Glutamatergic neuron (in vitro differentiated cells): Measurements from ENCODE around the gene PIP5K1B. TPM values are rescaled to one million over a fixed set of nuclear protein-coding genes. Genes with fewer than 3 reads are reported as not detected.

Experiments
- DNase-seq: peaks from one replicate; pipeline ENCODE4 v3.0.0; 2022
- H3K27ac Mint-ChIP-seq: one replicate; pipeline ENCODE4 v1.8.0; 2020; ENCODE audit warnings: mild to moderate bottlenecking, mixed read lengths, inconsistent platforms; ENCODE audit not compliant: unreplicated experiment
- H3K27me3 Mint-ChIP-seq: one replicate; pipeline ENCODE4 v1.8.0; 2020; ENCODE audit warnings: mild to moderate bottlenecking, moderate library complexity, mixed read lengths, inconsistent platforms; ENCODE audit not compliant: unreplicated experiment
- H3K36me3 Mint-ChIP-seq: one replicate; pipeline ENCODE4 v1.8.0; 2020; ENCODE audit warnings: mild to moderate bottlenecking, mixed read lengths, inconsistent platforms; ENCODE audit not compliant: unreplicated experiment
- H3K4me1 Mint-ChIP-seq: one replicate; pipeline ENCODE4 v1.8.0; 2020; ENCODE audit warnings: mild to moderate bottlenecking, low read depth, mixed read lengths, inconsistent platforms; ENCODE audit not compliant: unreplicated experiment
- H3K4me3 Mint-ChIP-seq: one replicate; pipeline ENCODE4 v1.8.0; 2020; ENCODE audit warnings: mild to moderate bottlenecking, mixed read lengths, inconsistent platforms; ENCODE audit not compliant: unreplicated experiment
- H3K9me3 Mint-ChIP-seq: one replicate; pipeline ENCODE4 v1.8.0; 2020; ENCODE audit warnings: mild to moderate bottlenecking, moderate library complexity, mixed read lengths, inconsistent platforms; ENCODE audit not compliant: unreplicated experiment
- CTCF ChIP-seq: fragments of 200-600 bp; sonication (generic); IDR thresholded peaks from one replicate; pipeline ENCODE4 v1.5.0; 2021; ENCODE audit not compliant: partially characterized antibody, unreplicated experiment
- total RNA-seq: library from RNA; stranded (reverse); fragmentation: NEBNext Ultra II Directional; extraction: Animal tissue kit (Norgen Biotek cat#: 25700); gene quantifications from one replicate; pipeline ENCODE4 v1.2.1, GENCODE V29; 2021; ENCODE audit not compliant: unreplicated experiment

The PIP5K1B gene
- total RNA-seq, 1 donor from 2014 or later: 0.27 TPM

- TF ChIP-seq CTCF: no peak
- Mint-ChIP-seq H3K27ac (no peak overlapping the region), H3K9me3 (peaks cover 1% of the 10 kb centered on the region), H3K27me3 (peaks cover 2% of the 10 kb centered on the region), H3K4me3 (no peak overlapping the region), H3K36me3 (no peaks in the 10 kb centered on the region), H3K4me1 (no peaks in the 10 kb centered on the region)
- DNase-seq: no peak
These were observed 308.3 kb downstream of the PIP5K1B start for GRCh38 chr9:69013382-69013727.

GRCh38 chr9:69014013-69014412 is 309.0 kb downstream of the PIP5K1B start, which contains the start of gene PRKACG:
PRKACG (minus strand) TSS chr9:69014113; CDS start chr9:69014092, 21 bp downstream.
- H3K36me3 Mint-ChIP-seq: no peaks in the 10 kb centered on the region
- no peak for TF ChIP-seq CTCF
- no peaks in the 10 kb centered on the region for H3K4me1 Mint-ChIP-seq
- no peak within 1 kb of the TSS for H3K4me3 Mint-ChIP-seq
- H3K9me3 Mint-ChIP-seq: peaks cover 1% of the 10 kb centered on the region
- H3K27me3 Mint-ChIP-seq: peaks cover 2% of the 10 kb centered on the region
- H3K27ac Mint-ChIP-seq: no peak within 1 kb of the TSS
- DNase-seq: no peak

GRCh38 chr9:69016191-69017096 is 311.4 kb downstream of the PIP5K1B start:
- Mint-ChIP-seq H3K4me3 (no peak overlapping the region), H3K27ac (no peak overlapping the region), H3K9me3 (peaks cover 1% of the 10 kb centered on the region), H3K4me1 (peaks cover 2% of the 10 kb centered on the region), H3K36me3 (no peaks in the 10 kb centered on the region), H3K27me3 (peaks cover 2% of the 10 kb centered on the region)
- no peak for TF ChIP-seq CTCF
- no peak for DNase-seq

DNA sequence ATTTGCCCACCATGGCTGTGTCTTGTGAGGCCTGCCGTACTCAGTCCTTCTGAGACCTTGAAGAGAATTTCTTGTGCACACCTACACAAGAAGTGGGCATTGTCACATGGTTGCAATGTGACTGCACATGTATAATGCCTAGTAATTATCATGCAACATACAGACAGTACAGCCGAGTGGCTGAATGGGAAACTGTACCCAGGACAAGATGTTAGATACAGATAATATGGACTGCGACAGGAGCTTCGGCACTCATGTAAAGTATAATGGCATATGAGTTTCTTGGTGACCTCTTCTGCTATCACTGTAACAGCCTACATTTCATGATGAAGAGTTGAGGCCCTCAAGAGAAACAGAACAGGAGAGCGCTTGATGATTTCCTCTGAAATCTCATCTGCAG is 313.7 kb downstream of the PIP5K1B start:
- Mint-ChIP-seq H3K9me3 (peaks cover 1% of the 10 kb centered on the region), H3K4me1 (peaks cover 2% of the 10 kb centered on the region), H3K27me3 (peaks cover 2% of the 10 kb centered on the region), H3K27ac (no peak overlapping the region), H3K36me3 (no peaks in the 10 kb centered on the region), H3K4me3 (no peak overlapping the region)
- no peak for TF ChIP-seq CTCF
- DNase-seq: no peak

DNA sequence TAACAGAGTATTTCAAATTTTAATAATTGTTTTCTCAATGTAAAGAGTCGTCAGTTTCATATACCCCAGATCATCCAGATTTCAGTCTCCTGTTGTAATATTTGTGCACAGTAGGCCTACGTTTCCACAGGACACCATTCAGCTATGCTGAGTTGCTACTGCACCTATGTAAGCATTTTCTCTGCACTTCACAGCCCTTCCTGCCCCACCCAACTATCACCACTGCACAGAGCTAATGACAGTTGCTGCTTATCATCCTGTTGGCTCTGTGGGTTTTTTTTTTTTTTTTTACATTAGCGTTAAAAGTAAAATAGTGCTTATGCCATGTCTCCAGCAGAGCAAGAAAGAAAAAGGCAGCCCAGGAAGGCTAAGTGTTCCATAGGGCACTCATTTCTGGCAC is 314.8 kb downstream of the PIP5K1B start:
- Mint-ChIP-seq H3K36me3 (no peaks in the 10 kb centered on the region), H3K4me1 (peaks cover 2% of the 10 kb centered on the region), H3K27ac (no peak overlapping the region), H3K9me3 (no peaks in the 10 kb centered on the region), H3K4me3 (no peak overlapping the region), H3K27me3 (no peaks in the 10 kb centered on the region)
- no peak for TF ChIP-seq CTCF
- DNase-seq: no peak
